GM12892 (cell line): ENCODE results near the gene LHX1.

Experiments used
- DNase-seq: peaks from one replicate; pipeline ENCODE4 v3.0.0; 2011; ENCODE audit not compliant: insufficient read length
- FAIRE-seq: peaks from 2 replicates; lab custom pipeline; 2011; peaks lifted over from hg19 to GRCh38; lab: Jason Lieb, UNC
- POLR2A ChIP-seq: IDR thresholded peaks from 2 replicates; pipeline ENCODE4 v1.6.1; 2011; ENCODE audit warnings: low read depth, low read length, control low read depth
- POLR2AphosphoS5 ChIP-seq: IDR thresholded peaks from 2 replicates; pipeline ENCODE4 v1.6.1; 2011; ENCODE audit warnings: low read depth, low read length, control low read depth
- TAF1 ChIP-seq: IDR thresholded peaks from 2 replicates; pipeline ENCODE4 v1.6.1; 2011; ENCODE audit warnings: low read depth, mild to moderate bottlenecking, control low read depth, low read length, borderline replicate concordance

The LHX1 gene

DNA sequence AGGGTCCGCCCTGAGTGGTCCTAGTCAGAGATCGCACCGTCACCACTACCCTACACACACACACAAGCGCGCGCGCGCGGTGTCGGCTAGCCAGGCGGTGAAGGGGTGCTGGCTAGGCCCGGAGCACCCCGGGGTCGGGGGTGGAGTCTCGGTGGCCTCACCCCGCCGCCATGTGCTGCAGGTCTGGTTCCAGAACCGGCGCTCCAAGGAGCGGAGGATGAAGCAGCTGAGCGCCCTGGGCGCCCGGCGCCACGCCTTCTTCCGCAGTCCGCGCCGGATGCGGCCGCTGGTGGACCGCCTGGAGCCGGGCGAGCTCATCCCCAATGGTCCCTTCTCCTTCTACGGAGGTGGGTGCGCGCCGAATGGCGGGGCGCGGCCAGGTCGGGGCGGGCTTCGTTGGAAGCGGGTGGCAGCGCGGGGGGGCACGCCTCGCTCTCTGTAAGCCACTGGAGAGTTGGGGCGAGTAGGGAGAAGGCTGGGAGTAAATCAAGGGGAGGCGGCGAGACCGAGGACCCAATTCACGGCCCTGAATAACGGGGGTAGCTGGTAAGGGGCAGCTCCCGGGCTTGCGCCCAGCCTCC, 4.8 kb downstream of the LHX1 start:
- no peak for TF ChIP-seq POLR2AphosphoS5
- TF ChIP-seq TAF1, result no peak
- DNase-seq, result no peak

DNA sequence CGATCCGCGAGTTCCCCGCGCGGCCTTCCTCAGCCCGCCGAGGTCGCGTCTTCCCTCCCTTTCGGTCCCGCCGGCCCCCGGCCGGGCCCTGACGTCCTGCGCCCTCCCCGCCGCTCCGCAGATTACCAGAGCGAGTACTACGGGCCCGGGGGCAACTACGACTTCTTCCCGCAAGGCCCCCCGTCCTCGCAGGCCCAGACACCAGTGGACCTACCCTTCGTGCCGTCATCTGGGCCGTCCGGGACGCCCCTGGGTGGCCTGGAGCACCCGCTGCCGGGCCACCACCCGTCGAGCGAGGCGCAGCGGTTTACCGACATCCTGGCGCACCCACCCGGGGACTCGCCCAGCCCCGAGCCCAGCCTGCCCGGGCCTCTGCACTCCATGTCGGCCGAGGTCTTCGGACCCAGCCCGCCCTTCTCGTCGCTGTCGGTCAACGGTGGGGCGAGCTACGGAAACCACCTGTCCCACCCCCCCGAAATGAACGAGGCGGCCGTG, 5.4 kb downstream of the LHX1 start:
- no peak for FAIRE-seq
- TF ChIP-seq POLR2AphosphoS5 (no peak), TAF1 (no peak), POLR2A (no peak)

More for the DNA sequence above, 4.8 kb downstream of the LHX1 start:
- FAIRE-seq, result no peak

GRCh38 chr17:36943250-36944191, 6.2 kb downstream of the LHX1 start:
- TF ChIP-seq POLR2AphosphoS5, result no peak
- TF ChIP-seq TAF1, result no peak
- TF ChIP-seq POLR2A, result no peak
- FAIRE-seq, result no peak
- no peak for DNase-seq

More for the DNA sequence above, 5.4 kb downstream of the LHX1 start:
- no peak for DNase-seq

GRCh38 chr17:36944553-36944952, 7.3 kb downstream of the LHX1 start:
- DNase-seq (no peak), FAIRE-seq (no peak)
- TF ChIP-seq POLR2AphosphoS5 (no peak), POLR2A (no peak), TAF1 (no peak)

DNA sequence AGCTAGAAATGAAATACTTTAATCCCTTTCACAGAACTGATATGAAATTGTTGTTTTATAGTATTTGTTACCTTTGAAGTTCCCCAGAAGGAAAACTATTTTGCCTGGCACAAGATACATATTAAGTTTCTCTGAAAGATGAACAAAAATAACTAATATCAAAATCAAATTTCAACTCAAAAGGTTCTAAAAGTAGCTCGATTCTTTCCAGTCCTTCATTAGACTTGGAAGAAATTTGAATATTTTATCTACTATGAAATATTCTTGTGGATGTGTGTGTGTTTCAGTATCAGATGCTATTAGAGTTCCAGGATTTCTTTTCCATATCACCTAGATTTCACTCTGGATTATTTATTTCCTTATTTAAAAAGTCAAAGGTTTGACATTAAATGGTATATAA, 7.9 kb downstream of the LHX1 start:
- FAIRE-seq (no peak), DNase-seq (no peak)
- no peak for TF ChIP-seq POLR2A
- no peak for TF ChIP-seq POLR2AphosphoS5
- no peak for TF ChIP-seq TAF1

- no peak for FAIRE-seq
- TF ChIP-seq POLR2AphosphoS5 (no peak), TAF1 (no peak), POLR2A (no peak)
- DNase-seq, result no peak
These were observed 8.9 kb downstream of the LHX1 start for GRCh38 chr17:36945959-36946725.

DNA sequence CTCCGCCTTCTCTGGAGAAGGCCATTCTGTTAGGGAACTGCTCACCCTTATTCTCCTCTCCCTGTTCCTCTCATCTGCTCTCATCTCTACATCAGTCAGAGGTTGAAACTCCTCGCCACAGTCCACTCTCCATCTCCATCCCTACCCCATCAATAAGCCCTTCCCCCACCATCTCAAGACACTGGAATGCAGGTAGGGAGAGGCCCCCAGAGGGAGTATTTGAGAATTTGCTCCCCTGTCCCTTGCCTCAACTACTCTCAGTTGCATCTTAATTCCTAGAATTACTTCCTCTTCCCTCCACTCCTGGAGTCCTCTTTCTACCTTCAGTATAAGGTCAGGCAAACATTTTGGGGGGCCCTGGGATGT, 9.4 kb downstream of the LHX1 start:
- FAIRE-seq (no peak), DNase-seq (no peak)
- no peak for TF ChIP-seq POLR2AphosphoS5
- no peak for TF ChIP-seq POLR2A
- TF ChIP-seq TAF1, result no peak

DNA sequence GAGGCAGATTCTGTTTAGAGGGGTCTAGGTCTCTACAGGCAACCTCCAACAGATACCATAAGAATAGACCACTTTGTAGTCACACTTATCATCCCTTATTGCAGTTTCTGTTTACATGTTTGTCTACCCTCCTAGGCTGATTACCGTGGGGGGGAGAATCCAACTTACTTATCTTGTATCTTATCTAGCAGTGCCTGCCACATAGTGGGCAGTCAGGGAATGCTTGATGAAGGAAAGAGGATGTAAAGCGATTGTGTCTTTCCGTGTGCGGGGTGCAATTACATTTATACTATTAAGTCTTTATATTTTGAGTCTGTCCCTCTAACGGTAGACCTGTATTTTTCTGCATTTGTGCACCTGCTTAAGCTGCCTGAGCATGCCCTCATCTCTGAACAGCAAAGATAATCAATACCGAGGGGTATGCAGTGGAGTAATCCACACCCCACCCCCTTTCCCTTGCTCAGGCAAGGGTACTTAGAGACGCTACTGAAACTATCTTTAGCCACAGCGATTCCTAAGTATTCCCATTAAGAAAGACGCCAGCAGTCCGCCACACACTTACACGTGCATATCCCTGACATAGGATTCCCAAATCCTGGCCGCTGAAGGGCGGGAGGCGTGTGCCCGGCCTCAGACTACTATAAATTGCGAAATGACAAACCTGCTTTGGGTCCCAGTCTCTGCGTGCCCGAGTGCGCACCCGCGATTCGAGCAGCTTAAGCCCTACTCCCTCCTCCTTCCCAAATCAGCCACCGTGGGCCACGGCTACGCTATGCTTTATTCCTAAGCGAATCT, 10.8 kb downstream of the LHX1 start:
- TF ChIP-seq POLR2AphosphoS5 (no peak), TAF1 (no peak), POLR2A (no peak)
- FAIRE-seq (no peak), DNase-seq (no peak)

GRCh38 chr17:36948717-36949460, 11.6 kb downstream of the LHX1 start, which contains the start of gene AATF:
Gene AATF (plus strand): TSS chr17:36948954. CDS start chr17:36949126, 172 bp downstream.
- TF ChIP-seq POLR2AphosphoS5 (peak; percentile 68), POLR2A (peak; percentile 92), TAF1 (peak; percentile 74; the same call in 1 of the 2 replicates)
- DNase-seq (peak; percentile 95), FAIRE-seq (no peak)

GRCh38 chr17:36949461-36949927, 12.2 kb downstream of the LHX1 start:
- DNase-seq, result no peak
- TF ChIP-seq POLR2AphosphoS5 (no peak), POLR2A (no peak), TAF1 (no peak)

More at GRCh38 chr17:36949461-36949927, 12.2 kb downstream of the LHX1 start:
- FAIRE-seq, result no peak
